SK-N-SH treated with all-trans-retinoic acid at 6 μM for 48 hours (cell line): Measurements from ENCODE around the gene TSTD1.

ENCODE experiments used
- ATAC-seq: fragments of 200-7000 bp; cut with Tn5 transposase; 3 replicates; pipeline ENCODE4 v1.9.1; 2020; ENCODE audit warnings: mild to moderate bottlenecking, moderate library complexity
- ARNTL ChIP-seq: fragments of 450-650 bp; formaldehyde crosslinking; IDR thresholded peaks from 2 replicates; pipeline ENCODE4 v1.5.0; 2020; ENCODE audit warnings: low read depth, mild to moderate bottlenecking, moderate library complexity, borderline replicate concordance
- BACH2 ChIP-seq: fragments of 250-450 bp; sonication (Bioruptor Pico); IDR thresholded peaks from 2 replicates; pipeline ENCODE4 v1.9.0; 2021; ENCODE audit warnings: mild to moderate bottlenecking, borderline replicate concordance
- CREB5 ChIP-seq: fragments of 250-450 bp; sonication (Bioruptor Pico); IDR thresholded peaks from 2 replicates; pipeline ENCODE4 v1.5.1; 2020; ENCODE audit warnings: low read depth, mild to moderate bottlenecking, moderate library complexity
- CSDC2 ChIP-seq: fragments of 250-450 bp; sonication (Bioruptor Pico); IDR thresholded peaks from 2 replicates; pipeline ENCODE4 v1.5.0; 2020; ENCODE audit warnings: mild to moderate bottlenecking, moderate library complexity
- GLIS3 ChIP-seq: fragments of 250-450 bp; sonication (Bioruptor Pico); IDR thresholded peaks from 2 replicates; pipeline ENCODE4 v1.5.0; 2020; ENCODE audit warnings: mild to moderate bottlenecking, moderate library complexity
- ISL1 ChIP-seq: fragments of 250-450 bp; sonication (Bioruptor Pico); IDR thresholded peaks from 2 replicates; pipeline ENCODE4 v2.1.2; 2022; ENCODE audit warnings: mild to moderate bottlenecking, moderate library complexity
- OSR1 ChIP-seq: fragments of 250-450 bp; sonication (Bioruptor Pico); IDR thresholded peaks from 2 replicates; pipeline ENCODE4 v1.8.0; 2022; ENCODE audit warnings: moderate library complexity, mild to moderate bottlenecking, inconsistent platforms
- PPARA ChIP-seq: fragments of 250-450 bp; sonication (Bioruptor Pico); IDR thresholded peaks from 2 replicates; pipeline ENCODE4 v1.5.0; 2020; ENCODE audit warnings: mild to moderate bottlenecking, borderline replicate concordance
- RARB ChIP-seq: fragments of 250-450 bp; sonication (Bioruptor Pico); IDR thresholded peaks from 2 replicates; pipeline ENCODE4 v1.8.0; 2021; ENCODE audit warnings: mild to moderate bottlenecking, moderate library complexity
- SNAI2 ChIP-seq: fragments of 250-450 bp; sonication (Bioruptor Pico); IDR thresholded peaks from 2 replicates; pipeline ENCODE4 v1.5.0; 2020; ENCODE audit warnings: mild to moderate bottlenecking, moderate library complexity
- TCF4 ChIP-seq: fragments of 250-450 bp; sonication (Bioruptor Pico); IDR thresholded peaks from 2 replicates; pipeline ENCODE4 v1.8.0; 2021; ENCODE audit warnings: mild to moderate bottlenecking, moderate library complexity, borderline replicate concordance
- TOX ChIP-seq: fragments of 250-450 bp; sonication (Bioruptor Pico); IDR thresholded peaks from 2 replicates; pipeline ENCODE4 v1.8.0; 2021; ENCODE audit warnings: mild to moderate bottlenecking, moderate library complexity, borderline replicate concordance
- ZC3H10 ChIP-seq: fragments of 250-450 bp; sonication (Bioruptor Pico); IDR thresholded peaks from 2 replicates; pipeline ENCODE4 v1.5.1; 2021; ENCODE audit warnings: mild to moderate bottlenecking, moderate library complexity
- ZFP3 ChIP-seq: fragments of 250-450 bp; sonication (Bioruptor Pico); IDR thresholded peaks from 2 replicates; pipeline ENCODE4 v1.5.0; 2020; ENCODE audit warnings: mild to moderate bottlenecking, moderate library complexity
- ZFP30 ChIP-seq: fragments of 450-650 bp; formaldehyde crosslinking; IDR thresholded peaks from 2 replicates; pipeline ENCODE4 v1.5.0; 2022; ENCODE audit warnings: mild to moderate bottlenecking, moderate library complexity
- ZNF565 ChIP-seq: fragments of 450-650 bp; formaldehyde crosslinking; conservative IDR thresholded peaks from 2 replicates; pipeline ENCODE4 v1.5.0; 2020; ENCODE audit warnings: low read depth, mild to moderate bottlenecking, moderate library complexity
- ZNF8 ChIP-seq: fragments of 450-650 bp; formaldehyde crosslinking; IDR thresholded peaks from 2 replicates; pipeline ENCODE4 v1.5.0; 2020; ENCODE audit warnings: mild to moderate bottlenecking, moderate library complexity
- TF ChIP-seq, protein P1 (sequence below): fragments of 250-450 bp; sonication (Bioruptor Pico); IDR thresholded peaks from 2 replicates; pipeline ENCODE4 v1.8.0; 2021; ENCODE audit warnings: low read depth, mild to moderate bottlenecking, moderate library complexity, borderline replicate concordance
- TF ChIP-seq, protein P2 (sequence below): fragments of 250-450 bp; sonication (Bioruptor Pico); IDR thresholded peaks from 2 replicates; pipeline ENCODE4 v1.8.0; 2020; ENCODE audit warnings: mild to moderate bottlenecking, moderate library complexity, borderline replicate concordance
- TF ChIP-seq, protein P3 (sequence below): fragments of 250-450 bp; sonication (Bioruptor Pico); IDR thresholded peaks from 2 replicates; pipeline ENCODE4 v1.5.0; 2020; ENCODE audit warnings: mild to moderate bottlenecking, moderate library complexity
- TF ChIP-seq, protein P4 (sequence below): fragments of 250-450 bp; sonication (Bioruptor Pico); IDR thresholded peaks from 2 replicates; pipeline ENCODE4 v1.5.1; 2021; ENCODE audit warnings: mild to moderate bottlenecking, moderate library complexity

TSTD1 gene

GRCh38 chr1:161039154-161039545, 386 bp upstream of the TSTD1 start:
- ATAC-seq: no peak
- TF ChIP-seq BACH2 (CRISPR knock-in tag) (no peak), OSR1 (CRISPR knock-in tag) (no peak), ZFP30 (CRISPR knock-in tag) (no peak), SNAI2 (CRISPR knock-in tag) (no peak), ZC3H10 (CRISPR knock-in tag) (no peak), CREB5 (CRISPR knock-in tag) (no peak), ZFP3 (CRISPR knock-in tag) (no peak), ZNF565 (CRISPR knock-in tag) (no peak), RARB (CRISPR knock-in tag) (no peak), PPARA (no peak), ARNTL (no peak), TOX (CRISPR knock-in tag) (no peak), CSDC2 (CRISPR knock-in tag) (no peak), GLIS3 (CRISPR knock-in tag) (no peak), ZNF8 (CRISPR knock-in tag) (no peak), TCF4 (no peak)
- TF ChIP-seq, protein P1, sequence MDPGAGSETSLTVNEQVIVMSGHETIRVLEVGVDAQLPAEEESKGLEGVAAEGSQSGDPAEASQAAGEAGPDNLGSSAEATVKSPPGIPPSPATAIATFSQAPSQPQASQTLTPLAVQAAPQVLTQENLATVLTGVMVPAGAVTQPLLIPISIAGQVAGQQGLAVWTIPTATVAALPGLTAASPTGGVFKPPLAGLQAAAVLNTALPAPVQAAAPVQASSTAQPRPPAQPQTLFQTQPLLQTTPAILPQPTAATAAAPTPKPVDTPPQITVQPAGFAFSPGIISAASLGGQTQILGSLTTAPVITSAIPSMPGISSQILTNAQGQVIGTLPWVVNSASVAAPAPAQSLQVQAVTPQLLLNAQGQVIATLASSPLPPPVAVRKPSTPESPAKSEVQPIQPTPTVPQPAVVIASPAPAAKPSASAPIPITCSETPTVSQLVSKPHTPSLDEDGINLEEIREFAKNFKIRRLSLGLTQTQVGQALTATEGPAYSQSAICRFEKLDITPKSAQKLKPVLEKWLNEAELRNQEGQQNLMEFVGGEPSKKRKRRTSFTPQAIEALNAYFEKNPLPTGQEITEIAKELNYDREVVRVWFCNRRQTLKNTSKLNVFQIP (CRISPR knock-in tag): no peak
- TF ChIP-seq, protein P2, sequence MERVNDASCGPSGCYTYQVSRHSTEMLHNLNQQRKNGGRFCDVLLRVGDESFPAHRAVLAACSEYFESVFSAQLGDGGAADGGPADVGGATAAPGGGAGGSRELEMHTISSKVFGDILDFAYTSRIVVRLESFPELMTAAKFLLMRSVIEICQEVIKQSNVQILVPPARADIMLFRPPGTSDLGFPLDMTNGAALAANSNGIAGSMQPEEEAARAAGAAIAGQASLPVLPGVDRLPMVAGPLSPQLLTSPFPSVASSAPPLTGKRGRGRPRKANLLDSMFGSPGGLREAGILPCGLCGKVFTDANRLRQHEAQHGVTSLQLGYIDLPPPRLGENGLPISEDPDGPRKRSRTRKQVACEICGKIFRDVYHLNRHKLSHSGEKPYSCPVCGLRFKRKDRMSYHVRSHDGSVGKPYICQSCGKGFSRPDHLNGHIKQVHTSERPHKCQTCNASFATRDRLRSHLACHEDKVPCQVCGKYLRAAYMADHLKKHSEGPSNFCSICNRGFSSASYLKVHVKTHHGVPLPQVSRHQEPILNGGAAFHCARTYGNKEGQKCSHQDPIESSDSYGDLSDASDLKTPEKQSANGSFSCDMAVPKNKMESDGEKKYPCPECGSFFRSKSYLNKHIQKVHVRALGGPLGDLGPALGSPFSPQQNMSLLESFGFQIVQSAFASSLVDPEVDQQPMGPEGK (CRISPR knock-in tag): no peak
- TF ChIP-seq, protein P3, sequence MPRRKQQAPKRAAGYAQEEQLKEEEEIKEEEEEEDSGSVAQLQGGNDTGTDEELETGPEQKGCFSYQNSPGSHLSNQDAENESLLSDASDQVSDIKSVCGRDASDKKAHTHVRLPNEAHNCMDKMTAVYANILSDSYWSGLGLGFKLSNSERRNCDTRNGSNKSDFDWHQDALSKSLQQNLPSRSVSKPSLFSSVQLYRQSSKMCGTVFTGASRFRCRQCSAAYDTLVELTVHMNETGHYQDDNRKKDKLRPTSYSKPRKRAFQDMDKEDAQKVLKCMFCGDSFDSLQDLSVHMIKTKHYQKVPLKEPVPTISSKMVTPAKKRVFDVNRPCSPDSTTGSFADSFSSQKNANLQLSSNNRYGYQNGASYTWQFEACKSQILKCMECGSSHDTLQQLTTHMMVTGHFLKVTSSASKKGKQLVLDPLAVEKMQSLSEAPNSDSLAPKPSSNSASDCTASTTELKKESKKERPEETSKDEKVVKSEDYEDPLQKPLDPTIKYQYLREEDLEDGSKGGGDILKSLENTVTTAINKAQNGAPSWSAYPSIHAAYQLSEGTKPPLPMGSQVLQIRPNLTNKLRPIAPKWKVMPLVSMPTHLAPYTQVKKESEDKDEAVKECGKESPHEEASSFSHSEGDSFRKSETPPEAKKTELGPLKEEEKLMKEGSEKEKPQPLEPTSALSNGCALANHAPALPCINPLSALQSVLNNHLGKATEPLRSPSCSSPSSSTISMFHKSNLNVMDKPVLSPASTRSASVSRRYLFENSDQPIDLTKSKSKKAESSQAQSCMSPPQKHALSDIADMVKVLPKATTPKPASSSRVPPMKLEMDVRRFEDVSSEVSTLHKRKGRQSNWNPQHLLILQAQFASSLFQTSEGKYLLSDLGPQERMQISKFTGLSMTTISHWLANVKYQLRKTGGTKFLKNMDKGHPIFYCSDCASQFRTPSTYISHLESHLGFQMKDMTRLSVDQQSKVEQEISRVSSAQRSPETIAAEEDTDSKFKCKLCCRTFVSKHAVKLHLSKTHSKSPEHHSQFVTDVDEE (CRISPR knock-in tag): no peak

DNA sequence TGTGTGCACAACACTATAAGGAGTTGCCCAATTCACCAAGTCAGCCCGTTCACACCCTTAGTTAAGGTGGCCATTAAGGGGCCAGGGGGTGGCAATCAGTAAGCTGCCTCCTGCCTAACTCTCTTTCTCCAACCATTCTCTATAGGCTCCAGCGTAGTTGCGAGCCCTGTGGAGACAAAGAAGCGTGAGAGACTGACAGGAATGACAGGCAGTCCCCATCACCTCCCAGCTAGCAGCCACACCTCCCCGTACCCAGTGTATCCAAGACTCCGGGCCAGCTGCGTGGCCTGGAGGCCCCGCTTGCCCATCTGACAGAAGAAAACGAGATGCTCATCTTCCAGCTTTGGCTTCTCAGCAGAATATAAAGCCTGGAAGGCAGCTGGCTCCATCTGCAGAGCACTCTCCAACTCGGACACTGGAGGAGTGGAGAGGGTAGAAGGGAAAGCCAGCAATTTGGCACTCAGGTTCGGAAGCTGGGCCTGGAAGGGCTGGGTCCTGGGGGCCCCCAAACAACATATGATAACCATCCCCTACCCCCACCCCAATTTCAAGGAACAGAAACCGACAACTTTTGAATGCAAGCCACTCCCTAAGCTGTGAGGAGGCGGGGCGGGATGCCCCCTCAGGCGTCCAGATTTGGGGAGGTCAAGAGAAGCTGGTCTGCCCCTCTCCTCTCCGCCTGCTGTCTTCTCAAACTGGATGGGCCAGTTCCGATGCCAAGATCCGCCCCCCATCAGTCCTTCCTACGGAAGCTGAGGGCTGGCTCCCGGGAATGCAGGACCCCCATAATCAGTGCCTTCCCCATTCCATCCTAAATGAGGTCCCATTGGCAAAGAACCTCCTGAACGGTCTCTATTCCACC, 872 bp downstream of the TSTD1 start:
- ATAC-seq: peak; percentile 17
- TF ChIP-seq RARB (CRISPR knock-in tag): no peak
- TF ChIP-seq, protein P1 (CRISPR knock-in tag): no peak
- no peak for TF ChIP-seq ARNTL

DNA sequence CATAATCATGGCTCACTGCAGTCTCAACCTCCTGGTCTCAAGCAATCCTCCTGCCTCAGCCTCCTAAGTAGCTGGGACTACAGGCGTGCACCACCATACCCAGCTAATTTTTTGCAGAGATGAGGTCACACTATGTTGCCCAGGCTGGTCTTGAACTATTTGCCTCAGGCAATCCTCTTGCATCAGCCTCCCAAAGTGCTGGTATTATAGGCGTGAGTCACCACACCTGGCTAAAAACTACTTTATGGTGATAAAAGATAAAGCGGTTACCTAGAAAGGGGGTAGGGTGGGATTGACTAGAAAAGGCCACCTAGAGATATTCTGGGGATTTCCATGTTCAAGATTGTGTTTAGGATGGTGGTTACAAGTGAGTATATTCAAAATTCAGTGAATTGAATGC, 5.0 kb downstream of the TSTD1 start:
- TF ChIP-seq, protein P4, sequence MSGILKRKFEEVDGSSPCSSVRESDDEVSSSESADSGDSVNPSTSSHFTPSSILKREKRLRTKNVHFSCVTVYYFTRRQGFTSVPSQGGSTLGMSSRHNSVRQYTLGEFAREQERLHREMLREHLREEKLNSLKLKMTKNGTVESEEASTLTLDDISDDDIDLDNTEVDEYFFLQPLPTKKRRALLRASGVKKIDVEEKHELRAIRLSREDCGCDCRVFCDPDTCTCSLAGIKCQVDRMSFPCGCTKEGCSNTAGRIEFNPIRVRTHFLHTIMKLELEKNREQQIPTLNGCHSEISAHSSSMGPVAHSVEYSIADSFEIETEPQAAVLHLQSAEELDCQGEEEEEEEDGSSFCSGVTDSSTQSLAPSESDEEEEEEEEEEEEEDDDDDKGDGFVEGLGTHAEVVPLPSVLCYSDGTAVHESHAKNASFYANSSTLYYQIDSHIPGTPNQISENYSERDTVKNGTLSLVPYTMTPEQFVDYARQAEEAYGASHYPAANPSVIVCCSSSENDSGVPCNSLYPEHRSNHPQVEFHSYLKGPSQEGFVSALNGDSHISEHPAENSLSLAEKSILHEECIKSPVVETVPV (CRISPR knock-in tag): no peak
- no peak for TF ChIP-seq ISL1 (CRISPR knock-in tag)
- TF ChIP-seq, all 23 proteins: peak for 0
- no peak for ATAC-seq
